COLO668 (cell line): Measurements from ENCODE around the gene PPP1R13L.
"Not testable (repeated sequence)": the region's sequence is repeated elsewhere in the genome, so short reads cannot be mapped to it uniquely, and the experiment has no call there.

Experiments used
- DNase-seq: peaks from one replicate; lab custom pipeline; 2025; ENCODE audit not compliant: unreplicated experiment; lab: John Stamatoyannopoulos, UW

Gene PPP1R13L

GRCh38 chr19:45404557-45405434 is at the start of gene PPP1R13L:
PPP1R13L (minus strand) TSS chr19:45405069; CDS start chr19:45398318, 6,751 bp downstream.
- DNase-seq, result peak; percentile 85

- DNase-seq, result no peak
These were observed 47.0 kb upstream of the PPP1R13L start for GRCh38 chr19:45451850-45452387.

- DNase-seq, result peak; percentile 25
These were observed 46.4 kb upstream of the PPP1R13L start for GRCh38 chr19:45451131-45451849.

- DNase-seq, result no peak
These were observed 45.1 kb upstream of the PPP1R13L start for GRCh38 chr19:45450012-45450333.

GRCh38 chr19:45448887-45449299 is 44.0 kb upstream of the PPP1R13L start:
- DNase-seq, result peak; percentile 10

- no peak for DNase-seq
These were observed 43.5 kb upstream of the PPP1R13L start for GRCh38 chr19:45448425-45448756.

GRCh38 chr19:45446944-45447343 is 42.1 kb upstream of the PPP1R13L start:
- DNase-seq, result no peak

- DNase-seq, result no peak
These were observed 41.4 kb upstream of the PPP1R13L start for GRCh38 chr19:45446295-45446694.

- DNase-seq, result no peak
These were observed 40.3 kb upstream of the PPP1R13L start for GRCh38 chr19:45445139-45445538.

- DNase-seq, result peak; percentile 89
These were observed 39.6 kb upstream of the PPP1R13L start for GRCh38 chr19:45444318-45445041.

GRCh38 chr19:45443462-45444317 is 38.8 kb upstream of the PPP1R13L start:
- DNase-seq, result peak; percentile 84

GRCh38 chr19:45442778-45443461 is 38.1 kb upstream of the PPP1R13L start:
- DNase-seq, result peak; percentile 18

GRCh38 chr19:45442408-45442777 is 37.5 kb upstream of the PPP1R13L start:
- no peak for DNase-seq

- DNase-seq, result no peak
These were observed 36.2 kb upstream of the PPP1R13L start for GRCh38 chr19:45440873-45441654.

- no peak for DNase-seq
These were observed 35.4 kb upstream of the PPP1R13L start for GRCh38 chr19:45440259-45440638.

- peak; percentile 85 for DNase-seq
These were observed 34.8 kb upstream of the PPP1R13L start for GRCh38 chr19:45439569-45440258.

- no peak for DNase-seq
These were observed 34.3 kb upstream of the PPP1R13L start for GRCh38 chr19:45439190-45439568.

GRCh38 chr19:45437328-45437727 is 32.5 kb upstream of the PPP1R13L start:
- no peak for DNase-seq

GRCh38 chr19:45432543-45432942 is 27.7 kb upstream of the PPP1R13L start:
- not testable (repeated sequence) for DNase-seq
